CD14-positive monocyte (primary cell): Measurements from ENCODE around the gene TDP2. TPM values are rescaled to one million over a fixed set of nuclear protein-coding genes. Genes with fewer than 3 reads are reported as not detected.
"Not testable (repeated sequence)": the region's sequence is repeated elsewhere in the genome, so short reads cannot be mapped to it uniquely, and the experiment has no call there.

ENCODE experiments used
- DNase-seq, 3 donors: peaks; one replicate each; pipeline ENCODE4 v3.0.0-alpha.2; 2011 to 2022
- H2AFZ ChIP-seq: 2 replicates; pipeline ENCODE4 v1.6.0; 2012; ENCODE audit warnings: mild to moderate bottlenecking, low read depth, low read length, inconsistent platforms; ENCODE audit not compliant: insufficient read depth, poor library complexity, severe bottlenecking
- H3K27ac ChIP-seq, 2 donors: 1 replicate in 1 of 2; 2 replicates in 1 of 2; pipeline ENCODE4 v1.5.1; 2012 to 2013; ENCODE audit warnings: low read length in 2 of 2, control low read depth in 1 of 2, inconsistent platforms in 1 of 2, low read depth in 1 of 2, mild to moderate bottlenecking in 1 of 2
- H3K27me3 ChIP-seq, 2 donors: one replicate each; pipeline versions ENCODE4 v1.6.0 to v1.6.1; 2011 to 2013; ENCODE audit warnings: low read length in 2 of 2; ENCODE audit not compliant: control insufficient read depth in 2 of 2, insufficient read depth in 2 of 2
- H3K36me3 ChIP-seq, 2 donors: replicated peaks in 1 of 2; 1 replicate in 1 of 2; 2 replicates in 1 of 2; pipeline versions ENCODE4 v1.5.1 to v1.6.1; 2012 to 2013; ENCODE audit warnings: low read length in 2 of 2, control low read depth in 1 of 2, inconsistent platforms in 1 of 2, mild to moderate bottlenecking in 1 of 2; ENCODE audit not compliant: insufficient read depth in 2 of 2, control insufficient read depth in 1 of 2
- H3K4me1 ChIP-seq, 2 donors: 1 replicate in 1 of 2; 2 replicates in 1 of 2; pipeline versions ENCODE4 v1.5.1 to v1.6.1; 2012 to 2013; ENCODE audit warnings: low read length in 2 of 2, control low read depth in 1 of 2, inconsistent platforms in 1 of 2, mild to moderate bottlenecking in 1 of 2, moderate library complexity in 1 of 2; ENCODE audit not compliant: insufficient read depth in 2 of 2, control insufficient read depth in 1 of 2
- H3K4me2 ChIP-seq: replicated peaks from 2 replicates; pipeline ENCODE3; 2012; ENCODE audit warnings: low read length, moderate library complexity, mild to moderate bottlenecking; ENCODE audit not compliant: poor library complexity, severe bottlenecking; ENCODE audit errors: extremely low read depth
- H3K4me3 ChIP-seq, 3 experiments: fragments of 200-600 bp in 1 of 3; sonication (generic) in 1 of 3; replicated peaks in 1 of 3; 1 replicate in 2 of 3; 2 replicates in 1 of 3; pipeline ENCODE4 v1.5.1; 2011 to 2013; ENCODE audit warnings: low read length in 3 of 3, mild to moderate bottlenecking in 3 of 3, control low read depth in 2 of 3, low read depth in 2 of 3, inconsistent platforms in 1 of 3, moderate library complexity in 1 of 3
- H3K79me2 ChIP-seq: 2 replicates; pipeline ENCODE4 v1.6.0; 2012; ENCODE audit warnings: mild to moderate bottlenecking, control low read depth, inconsistent platforms, low read length, moderate library complexity; ENCODE audit not compliant: insufficient read depth
- H3K9ac ChIP-seq: 2 replicates; pipeline ENCODE4 v1.6.0; 2017; ENCODE audit warnings: low read length, mild to moderate bottlenecking; ENCODE audit not compliant: insufficient read depth, poor library complexity, severe bottlenecking
- H3K9me3 ChIP-seq, 2 donors: replicated peaks in 1 of 2; 1 replicate in 1 of 2; 2 replicates in 1 of 2; pipeline versions ENCODE4 v1.5.1 to v1.6.1; 2012 to 2013; ENCODE audit warnings: low read length in 2 of 2, control low read depth in 1 of 2; ENCODE audit not compliant: control insufficient read depth in 1 of 2, insufficient read depth in 1 of 2
- H4K20me1 ChIP-seq: 2 replicates; pipeline ENCODE4 v1.6.0; 2012; ENCODE audit warnings: mild to moderate bottlenecking, low read length, control low read depth, moderate library complexity; ENCODE audit not compliant: insufficient read depth
- H3K27ac Mint-ChIP-seq, 7 donors: one replicate each; pipeline ENCODE4 v1.8.0; 2020; ENCODE audit warnings: mild to moderate bottlenecking in 7 of 7, mixed read lengths in 7 of 7, moderate library complexity in 6 of 7, inconsistent platforms in 2 of 7
- H3K27me3 Mint-ChIP-seq, 3 donors: one replicate each; pipeline ENCODE4 v1.8.0; 2021 to 2022; ENCODE audit warnings: low read depth in 3 of 3, mild to moderate bottlenecking in 3 of 3, mixed read lengths in 3 of 3, moderate library complexity in 3 of 3, inconsistent platforms in 1 of 3
- H3K36me3 Mint-ChIP-seq, 2 donors: one replicate each; pipeline ENCODE4 v1.8.0; 2020; ENCODE audit warnings: mixed read lengths in 2 of 2, inconsistent platforms in 1 of 2, mild to moderate bottlenecking in 1 of 2
- H3K4me1 Mint-ChIP-seq: one replicate; pipeline ENCODE4 v1.8.0; 2020; ENCODE audit warnings: mild to moderate bottlenecking, mixed read lengths
- H3K4me3 Mint-ChIP-seq, 2 donors: one replicate each; pipeline ENCODE4 v1.8.0; 2020; ENCODE audit warnings: mild to moderate bottlenecking in 2 of 2, mixed read lengths in 2 of 2, moderate library complexity in 1 of 2
- H3K9me3 Mint-ChIP-seq, 7 donors: one replicate each; pipeline ENCODE4 v1.8.0; 2020 to 2022; ENCODE audit warnings: mixed read lengths in 7 of 7, mild to moderate bottlenecking in 6 of 7, moderate library complexity in 6 of 7, inconsistent platforms in 2 of 7
- CTCF ChIP-seq: fragments of 200-600 bp; IDR thresholded peaks from one replicate; pipeline ENCODE4 v1.8.0; 2022; ENCODE audit warnings: antibody characterized with exemption, mild to moderate bottlenecking
- WGBS: methylation state at CpG from one replicate; pipeline ENCODE4 v1.1.5; 2013; ENCODE audit warnings: missing lambda C conversion rate; ENCODE audit not compliant: insufficient coverage; 5-methylcytosine and 5-hydroxymethylcytosine counted together
- intact Hi-C, 2 donors: fragments of 100-400 bp; cut with micrococcal nuclease; formaldehyde crosslinking; loops; one replicate each; pipeline versions ENCODE4 v1.15.0 to v1.15.1; 2023
- polyA plus RNA-seq, 3 donors: library from polyadenylated mRNA; depleted of rRNA in 1 of 3; unstranded in 2 of 3; stranded (reverse) in 1 of 3; fragments of 300-500 nt in 2 of 3; fragments of >200 nt in 1 of 3; fragmentation: Illumina TruSeq in 2 of 3; gene quantifications; 1 replicate in 2 of 3; 2 replicates in 1 of 3; pipeline ENCODE4 v1.2.3, GENCODE V29; 2012 to 2021

TDP2 gene
- polyA plus RNA-seq, 3 donors: 21.0 to 24.2 (median 21.8) TPM

GRCh38 chr6:24695635-24696034, 28.9 kb upstream of the TDP2 start:
- H3K27me3 ChIP-seq, H3K36me3 Mint-ChIP-seq, H3K4me1 ChIP-seq, H3K4me1 Mint-ChIP-seq, H2AFZ ChIP-seq, H3K27ac Mint-ChIP-seq, H3K27me3 Mint-ChIP-seq, H3K4me2 ChIP-seq, H3K36me3 ChIP-seq, H3K27ac ChIP-seq, H3K4me3 ChIP-seq, H3K9me3 Mint-ChIP-seq, H3K79me2 ChIP-seq, H3K9me3 ChIP-seq, H3K4me3 Mint-ChIP-seq, H4K20me1 ChIP-seq, H3K9ac ChIP-seq: not testable (repeated sequence)
- peak; percentile 17 to 57 (median 35) for DNase-seq
- intact Hi-C loops: loop anchor here (2.0 to 10.0 kb wide), 3 partner anchors 113 to 261 kb away; no protein-coding TSS in a partner anchor
- no CpG with 5 or more reads among the region's 8 CpGs for WGBS
- TF ChIP-seq CTCF: peak; percentile 66

GRCh38 chr6:24694198-24694597, 27.5 kb upstream of the TDP2 start:
- no peaks in the 10 kb centered on the region for H3K9me3 Mint-ChIP-seq
- H3K36me3 Mint-ChIP-seq: peaks cover 0 to 3% of the 10 kb centered on the region in 2 donors
- no peak for TF ChIP-seq CTCF
- H3K4me1 ChIP-seq: no peaks in the 10 kb centered on the region
- H3K4me3 ChIP-seq: no peak overlapping the region
- H3K4me3 Mint-ChIP-seq: no peak overlapping the region
- H3K27ac ChIP-seq: no peak overlapping the region
- no peaks in the 10 kb centered on the region for H3K79me2 ChIP-seq
- no peak overlapping the region for H2AFZ ChIP-seq
- intact Hi-C loops: loop anchor here (2.0 to 10.0 kb wide), 2 partner anchors 113 to 259 kb away; no protein-coding TSS in a partner anchor
- DNase-seq: no peak
- H3K4me2 ChIP-seq: no peak overlapping the region
- H4K20me1 ChIP-seq: no peaks in the 10 kb centered on the region
- no peaks in the 10 kb centered on the region for H3K27me3 Mint-ChIP-seq
- H3K27me3 ChIP-seq: no peaks in the 10 kb centered on the region
- no peaks in the 10 kb centered on the region for H3K36me3 ChIP-seq
- no peak overlapping the region for H3K9ac ChIP-seq
- H3K4me1 Mint-ChIP-seq: no peaks in the 10 kb centered on the region
- WGBS: no CpG with 5 or more reads among the region's 1 CpG
- H3K27ac Mint-ChIP-seq: no peak overlapping the region
- H3K9me3 ChIP-seq: no peaks in the 10 kb centered on the region
